AG09319 (cell line): ENCODE measurements around the gene STK38L.

Source experiments
- DNase-seq: peaks from one replicate; pipeline ENCODE4 v3.0.0-alpha.2; 2010; ENCODE audit warnings: low read depth; ENCODE audit errors: extremely low read depth
- TF ChIP-seq, protein P1 (sequence below): IDR thresholded peaks from 2 replicates; pipeline ENCODE4 v1.5.1; 2011; ENCODE audit warnings: low read depth, mild to moderate bottlenecking, inconsistent platforms, low read length, moderate library complexity

The STK38L gene

DNA sequence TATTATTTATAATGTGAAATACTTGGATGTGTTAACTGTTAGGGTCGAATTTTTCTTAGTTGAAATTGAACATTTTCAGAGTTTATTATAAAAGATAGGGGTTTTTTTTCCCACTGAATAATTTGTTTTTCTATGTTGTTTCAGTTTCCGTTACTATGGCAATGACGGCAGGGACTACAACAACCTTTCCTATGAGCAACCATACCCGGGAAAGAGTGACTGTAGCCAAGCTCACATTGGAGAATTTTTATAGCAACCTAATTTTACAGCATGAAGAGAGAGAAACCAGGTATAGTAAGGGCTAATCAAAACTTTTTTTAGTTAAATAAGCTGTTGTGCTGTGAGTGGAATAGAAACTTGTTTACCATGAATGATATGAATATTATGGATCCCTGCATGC lies 53.5 kb downstream of the STK38L start:
- TF ChIP-seq, protein P1, sequence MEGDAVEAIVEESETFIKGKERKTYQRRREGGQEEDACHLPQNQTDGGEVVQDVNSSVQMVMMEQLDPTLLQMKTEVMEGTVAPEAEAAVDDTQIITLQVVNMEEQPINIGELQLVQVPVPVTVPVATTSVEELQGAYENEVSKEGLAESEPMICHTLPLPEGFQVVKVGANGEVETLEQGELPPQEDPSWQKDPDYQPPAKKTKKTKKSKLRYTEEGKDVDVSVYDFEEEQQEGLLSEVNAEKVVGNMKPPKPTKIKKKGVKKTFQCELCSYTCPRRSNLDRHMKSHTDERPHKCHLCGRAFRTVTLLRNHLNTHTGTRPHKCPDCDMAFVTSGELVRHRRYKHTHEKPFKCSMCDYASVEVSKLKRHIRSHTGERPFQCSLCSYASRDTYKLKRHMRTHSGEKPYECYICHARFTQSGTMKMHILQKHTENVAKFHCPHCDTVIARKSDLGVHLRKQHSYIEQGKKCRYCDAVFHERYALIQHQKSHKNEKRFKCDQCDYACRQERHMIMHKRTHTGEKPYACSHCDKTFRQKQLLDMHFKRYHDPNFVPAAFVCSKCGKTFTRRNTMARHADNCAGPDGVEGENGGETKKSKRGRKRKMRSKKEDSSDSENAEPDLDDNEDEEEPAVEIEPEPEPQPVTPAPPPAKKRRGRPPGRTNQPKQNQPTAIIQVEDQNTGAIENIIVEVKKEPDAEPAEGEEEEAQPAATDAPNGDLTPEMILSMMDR: no peak
- DNase-seq: no peak

- TF ChIP-seq, protein P1: no peak
- DNase-seq: no peak
Measured at GRCh38 chr12:27299102-27299501, 55.0 kb downstream of the STK38L start.

DNA sequence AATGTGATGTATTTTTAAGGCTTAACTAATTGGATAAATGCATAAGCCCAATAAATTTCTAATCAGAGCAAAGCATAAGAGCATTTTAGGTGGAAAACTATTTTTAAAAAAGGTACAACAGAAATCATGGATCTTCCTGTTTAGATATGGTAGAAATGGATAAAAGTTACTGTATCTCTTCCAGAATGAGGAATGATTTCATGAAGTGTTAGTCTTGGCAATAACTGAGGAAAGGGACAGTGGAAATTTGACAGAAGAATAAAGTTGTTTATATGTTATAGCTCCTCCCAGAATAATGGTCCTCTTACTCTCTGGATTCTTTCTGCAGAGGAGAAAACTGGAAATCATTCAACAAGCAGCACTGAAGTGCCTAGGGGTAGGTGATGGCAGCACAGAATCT lies 56.1 kb downstream of the STK38L start:
- DNase-seq: no peak
- TF ChIP-seq, protein P1: no peak

DNA sequence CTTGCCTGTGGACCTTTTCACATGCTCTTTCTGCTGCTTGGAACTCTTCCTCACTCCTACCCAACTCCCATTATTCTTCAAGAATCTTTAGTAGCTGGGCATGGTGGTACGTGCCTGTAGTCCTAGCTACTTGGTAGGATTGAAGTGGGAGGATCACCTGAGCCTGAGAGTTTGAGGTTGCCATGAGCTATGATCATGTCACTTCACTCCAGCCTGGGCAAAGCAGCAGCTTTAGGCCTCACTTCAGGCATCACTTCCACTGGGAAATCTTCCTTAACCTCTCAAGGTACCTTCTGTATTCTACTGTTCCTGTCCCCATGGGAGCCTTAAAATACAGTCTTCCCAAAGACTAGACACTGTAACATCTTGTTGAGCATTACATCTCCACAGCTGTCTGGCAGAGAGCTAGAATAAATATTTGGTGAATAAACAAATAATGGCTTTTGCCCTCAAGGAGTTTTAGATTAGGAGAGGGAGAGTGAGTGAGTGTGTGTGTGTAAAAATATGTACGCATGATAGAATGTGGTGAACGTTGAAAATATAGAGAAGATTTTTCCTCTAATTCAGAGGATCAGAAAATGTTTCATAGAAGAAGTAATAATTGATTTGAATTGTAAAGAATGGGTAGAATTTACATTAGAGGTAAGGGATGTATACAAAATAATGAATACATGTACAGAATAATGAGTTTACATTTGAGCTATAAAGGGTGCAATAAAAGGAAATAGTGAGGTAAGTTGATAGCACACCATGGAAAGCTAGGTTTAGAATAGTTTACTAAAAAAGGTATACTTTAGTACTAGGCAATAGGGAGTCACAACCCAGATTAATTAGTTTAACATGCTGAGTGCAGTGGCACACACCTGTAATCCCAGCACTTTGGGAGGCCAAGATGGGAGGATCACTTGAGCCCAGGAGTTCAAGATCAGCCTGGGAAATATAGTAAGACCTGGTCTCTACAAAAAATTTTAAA lies 59.3 kb downstream of the STK38L start:
- TF ChIP-seq, protein P1: no peak
- DNase-seq: no peak

- DNase-seq: no peak
- TF ChIP-seq, protein P1: no peak
Measured at GRCh38 chr12:27304856-27305255, 60.8 kb downstream of the STK38L start.

DNA sequence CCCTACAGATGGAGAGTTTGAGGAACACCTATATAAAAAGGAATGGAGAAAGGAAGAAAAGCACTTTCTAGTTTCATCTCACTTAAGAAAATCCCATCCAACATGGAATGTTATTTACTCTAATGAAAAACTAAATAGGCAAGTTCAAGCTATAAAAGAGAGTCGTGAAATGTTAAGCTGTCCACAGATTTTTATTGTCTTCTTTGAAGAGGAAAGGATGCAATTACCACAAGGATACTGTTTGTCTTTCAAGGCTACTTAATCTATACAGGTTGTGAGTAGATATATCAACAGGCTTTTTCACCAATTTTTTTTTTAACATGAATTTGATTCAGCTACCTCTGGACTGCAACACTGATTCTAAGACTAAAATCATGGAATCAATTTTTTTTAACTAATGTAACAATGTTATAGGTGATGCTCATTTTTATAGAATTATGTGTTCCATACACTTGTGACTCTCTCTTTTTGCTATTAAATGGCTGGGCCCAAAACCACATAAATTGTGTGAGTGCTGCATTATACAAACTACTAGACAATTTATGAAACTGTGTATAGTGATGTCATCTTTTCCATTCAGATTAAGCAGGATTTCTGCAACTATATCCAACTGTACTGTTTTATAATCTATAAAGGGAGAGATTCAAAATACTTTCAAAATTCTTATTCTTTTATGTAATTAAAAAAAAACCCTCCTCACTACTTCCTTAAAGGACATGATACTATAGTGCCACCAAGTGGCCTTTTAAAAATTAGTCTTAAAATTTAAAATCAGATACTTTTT lies 61.8 kb downstream of the STK38L start:
- TF ChIP-seq, protein P1: peak; percentile 38
- peak; percentile 19 for DNase-seq
